ENCODE measurements around the gene CCDC57. TPM values are rescaled to one million over a fixed set of nuclear protein-coding genes. Genes with fewer than 3 reads are reported as not detected.

CCDC57 gene
- total RNA-seq, 2 donors from 2014 or later = 76.9 to 78.8 TPM

GRCh38 chr17:82236142-82236971 is 23.7 kb upstream of the CCDC57 start:
- ATAC-seq (replicated peaks in 1 of 2) = peak; percentile 31 to 45
- no peak overlapping the region for H3K27ac Mint-ChIP-seq
- peak; percentile 67 to 79 for DNase-seq
- H3K27me3 Mint-ChIP-seq (ENCODE audit: low read depth) = no peaks in the 10 kb centered on the region
- H3K4me1 Mint-ChIP-seq (ENCODE audit: low read depth) = peaks cover 24% of the 10 kb centered on the region
- H3K4me3 Mint-ChIP-seq = no peak overlapping the region
- H3K9me3 Mint-ChIP-seq = no peaks in the 10 kb centered on the region
- H3K36me3 Mint-ChIP-seq (ENCODE audit: insufficient read depth in 2 of 2) = peaks cover 0 to 2% of the 10 kb centered on the region in 2 donors

GRCh38 chr17:82235775-82236141 is 23.1 kb upstream of the CCDC57 start:
- no peak overlapping the region for H3K27ac Mint-ChIP-seq
- peaks cover 0 to 2% of the 10 kb centered on the region in 2 donors for H3K36me3 Mint-ChIP-seq (ENCODE audit: insufficient read depth in 2 of 2)
- ATAC-seq (replicated peaks in 1 of 2) (no peak), DNase-seq (no peak)
- no peak overlapping the region for H3K4me3 Mint-ChIP-seq
- peaks cover 18% of the 10 kb centered on the region for H3K4me1 Mint-ChIP-seq (ENCODE audit: low read depth)
- no peaks in the 10 kb centered on the region for H3K27me3 Mint-ChIP-seq (ENCODE audit: low read depth)
- no peaks in the 10 kb centered on the region for H3K9me3 Mint-ChIP-seq

- Mint-ChIP-seq H3K27ac (no peak overlapping the region), H3K36me3 (ENCODE audit: insufficient read depth in 2 of 2) (peaks cover 0 to 2% of the 10 kb centered on the region in 2 donors), H3K4me1 (ENCODE audit: low read depth) (peaks cover 13% of the 10 kb centered on the region), H3K27me3 (ENCODE audit: low read depth) (no peaks in the 10 kb centered on the region), H3K9me3 (no peaks in the 10 kb centered on the region), H3K4me3 (no peak overlapping the region)
- DNase-seq = no peak
- ATAC-seq (replicated peaks in 1 of 2) = no peak
These were observed 22.6 kb upstream of the CCDC57 start for GRCh38 chr17:82235056-82235774.

- no peak for ATAC-seq (replicated peaks in 1 of 2)
- no peaks in the 10 kb centered on the region for H3K9me3 Mint-ChIP-seq
- no peak overlapping the region for H3K27ac Mint-ChIP-seq
- H3K36me3 Mint-ChIP-seq (ENCODE audit: insufficient read depth in 2 of 2) = peaks cover 0 to 4% of the 10 kb centered on the region in 2 donors
- peaks cover 16% of the 10 kb centered on the region for H3K4me1 Mint-ChIP-seq (ENCODE audit: low read depth)
- no peak for DNase-seq
- no peak overlapping the region for H3K4me3 Mint-ChIP-seq
- no peaks in the 10 kb centered on the region for H3K27me3 Mint-ChIP-seq (ENCODE audit: low read depth)
These were observed 21.8 kb upstream of the CCDC57 start for GRCh38 chr17:82234211-82235055.

GRCh38 chr17:82232876-82233785 is 20.5 kb upstream of the CCDC57 start:
- peaks cover 6% of the 10 kb centered on the region for H3K4me1 Mint-ChIP-seq (ENCODE audit: low read depth)
- no peak for ATAC-seq (replicated peaks in 1 of 2)
- no peak overlapping the region for H3K4me3 Mint-ChIP-seq
- no peaks in the 10 kb centered on the region for H3K27me3 Mint-ChIP-seq (ENCODE audit: low read depth)
- no peaks in the 10 kb centered on the region for H3K9me3 Mint-ChIP-seq
- DNase-seq = no peak
- H3K27ac Mint-ChIP-seq = peak overlapping the region; percentile 77
- H3K36me3 Mint-ChIP-seq (ENCODE audit: insufficient read depth in 2 of 2) = peaks cover 2 to 5% of the 10 kb centered on the region in 2 donors

GRCh38 chr17:82232322-82232820 is 19.7 kb upstream of the CCDC57 start:
- Mint-ChIP-seq H3K27me3 (ENCODE audit: low read depth) (no peaks in the 10 kb centered on the region), H3K27ac (no peak overlapping the region), H3K9me3 (no peaks in the 10 kb centered on the region), H3K4me3 (no peak overlapping the region), H3K36me3 (ENCODE audit: insufficient read depth in 2 of 2) (peaks cover 2 to 3% of the 10 kb centered on the region in 2 donors), H3K4me1 (ENCODE audit: low read depth) (peaks cover 5% of the 10 kb centered on the region)
- DNase-seq (no peak), ATAC-seq (replicated peaks in 1 of 2) (no peak)

- Mint-ChIP-seq H3K36me3 (ENCODE audit: insufficient read depth in 2 of 2) (peaks cover 2 to 3% of the 10 kb centered on the region in 2 donors), H3K27ac (no peak overlapping the region), H3K9me3 (no peaks in the 10 kb centered on the region), H3K4me3 (peak overlapping the region in 1 of 2 donors; percentile 20), H3K4me1 (ENCODE audit: low read depth) (peaks cover 5% of the 10 kb centered on the region), H3K27me3 (ENCODE audit: low read depth) (no peaks in the 10 kb centered on the region)
- DNase-seq (no peak), ATAC-seq (replicated peaks in 1 of 2) (no peak)
These were observed 19.1 kb upstream of the CCDC57 start for GRCh38 chr17:82231562-82232321.

- peaks cover 2 to 3% of the 10 kb centered on the region in 2 donors for H3K36me3 Mint-ChIP-seq (ENCODE audit: insufficient read depth in 2 of 2)
- H3K27ac Mint-ChIP-seq = no peak overlapping the region
- H3K9me3 Mint-ChIP-seq = no peaks in the 10 kb centered on the region
- peak overlapping the region in 1 of 2 donors; percentile 20 for H3K4me3 Mint-ChIP-seq
- peaks cover 5% of the 10 kb centered on the region for H3K4me1 Mint-ChIP-seq (ENCODE audit: low read depth)
- ATAC-seq (replicated peaks in 1 of 2) (no peak), DNase-seq (no peak)
- no peaks in the 10 kb centered on the region for H3K27me3 Mint-ChIP-seq (ENCODE audit: low read depth)
These were observed 18.6 kb upstream of the CCDC57 start for GRCh38 chr17:82231312-82231561.

GRCh38 chr17:82230609-82231311 is 18.1 kb upstream of the CCDC57 start:
- Mint-ChIP-seq H3K9me3 (no peaks in the 10 kb centered on the region), H3K27ac (no peak overlapping the region), H3K36me3 (ENCODE audit: insufficient read depth in 2 of 2) (peaks cover 2 to 3% of the 10 kb centered on the region in 2 donors), H3K4me3 (peak overlapping the region; percentile 83 to 85), H3K4me1 (ENCODE audit: low read depth) (peaks cover 5% of the 10 kb centered on the region), H3K27me3 (ENCODE audit: low read depth) (no peaks in the 10 kb centered on the region)
- ATAC-seq (replicated peaks in 1 of 2) = peak; percentile 46 to 49
- peak; percentile 73 to 75 for DNase-seq

GRCh38 chr17:82229698-82230608 is 17.3 kb upstream of the CCDC57 start:
- H3K9me3 Mint-ChIP-seq = no peaks in the 10 kb centered on the region
- no peaks in the 10 kb centered on the region for H3K27me3 Mint-ChIP-seq (ENCODE audit: low read depth)
- peak overlapping the region; percentile 83 to 85 for H3K4me3 Mint-ChIP-seq
- DNase-seq (no peak), ATAC-seq (replicated peaks in 1 of 2) (no peak)
- H3K36me3 Mint-ChIP-seq (ENCODE audit: insufficient read depth in 2 of 2) = peaks cover 2 to 3% of the 10 kb centered on the region in 2 donors
- no peak overlapping the region for H3K27ac Mint-ChIP-seq
- H3K4me1 Mint-ChIP-seq (ENCODE audit: low read depth) = peaks cover 5% of the 10 kb centered on the region
